NCI-H69 (cell line): ENCODE data around the gene KRTAP5-4.
A peak's percentile ranks its signal among the peaks of the same experiment; 100 is the strongest.
"Not testable (repeated sequence)": the region's sequence is repeated elsewhere in the genome, so short reads cannot be mapped to it uniquely, and the experiment has no call there.

Experiments
- DNase-seq: peaks from one replicate; lab custom pipeline; 2025; lab: John Stamatoyannopoulos, UW

Gene KRTAP5-4

DNA sequence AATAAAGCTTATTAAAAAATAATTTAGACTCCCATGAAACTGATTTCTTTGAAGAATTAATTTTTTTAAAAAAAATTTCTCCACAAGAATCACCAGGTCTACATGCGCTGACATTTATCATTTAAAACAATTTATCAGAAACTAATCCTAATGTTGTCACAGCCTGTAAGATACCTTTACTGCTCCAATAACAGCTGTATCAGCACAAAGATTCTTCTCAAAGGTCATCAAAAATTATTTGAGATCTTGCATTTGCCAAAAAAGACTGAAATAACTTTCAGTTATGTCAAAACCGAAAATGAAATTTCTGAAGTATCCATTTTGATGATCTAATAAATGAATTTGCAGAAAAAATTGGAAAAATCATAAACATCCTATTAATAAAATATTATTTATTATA, 15.7 kb upstream of the KRTAP5-4 start:
- DNase-seq = no peak

DNA sequence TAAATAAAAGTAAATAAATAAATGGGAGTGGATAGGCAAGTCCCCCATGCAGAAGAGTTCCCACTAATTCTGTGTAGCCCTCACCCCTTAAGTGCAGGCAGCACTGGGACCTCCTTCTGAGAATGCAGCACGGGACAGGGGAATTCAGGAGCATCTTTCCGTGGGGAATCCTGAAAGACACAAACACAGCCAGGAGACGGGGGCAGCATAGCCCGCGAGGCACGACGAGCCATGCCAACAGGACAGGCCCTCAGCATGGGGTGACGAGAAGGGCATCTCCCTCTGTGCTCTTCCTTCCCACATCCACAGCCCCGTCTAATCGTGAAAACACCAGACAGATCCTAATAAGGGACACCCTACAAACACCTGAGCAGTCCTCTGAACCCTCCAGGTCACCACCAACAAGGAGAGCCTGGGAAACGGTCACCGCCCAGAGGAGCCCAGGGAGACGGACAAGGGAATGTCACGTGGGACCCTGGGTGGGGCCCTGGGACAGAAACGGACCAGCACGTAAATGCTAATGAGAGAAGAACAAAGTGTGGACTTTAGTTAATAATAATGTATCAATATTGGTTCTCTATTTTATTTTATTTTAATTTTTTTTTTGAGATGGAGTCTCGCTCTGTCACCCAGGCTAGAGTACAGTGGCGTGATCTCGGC, 14.5 kb upstream of the KRTAP5-4 start:
- no peak for DNase-seq

DNA sequence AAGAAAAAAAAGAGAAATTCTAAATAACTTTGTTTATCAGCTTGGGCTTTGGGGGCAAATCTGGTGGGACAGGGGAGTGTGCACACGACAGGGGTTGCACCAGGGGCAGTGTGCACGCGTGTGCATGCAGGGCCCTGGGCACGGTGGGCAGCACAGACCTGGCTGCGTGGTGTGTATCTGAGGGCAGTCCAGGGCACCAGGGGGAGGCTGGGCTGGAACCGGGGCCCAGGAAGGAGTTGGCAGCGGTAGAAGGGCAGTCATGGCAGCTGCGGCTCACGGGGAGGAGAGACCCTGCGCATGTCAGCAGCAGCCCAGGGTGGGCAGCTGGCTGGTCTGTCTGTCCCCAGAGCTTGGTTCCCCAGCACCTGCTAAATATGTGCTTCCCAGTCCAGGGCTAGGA, 11.9 kb upstream of the KRTAP5-4 start:
- DNase-seq = no peak

- no peak for DNase-seq
Measured at GRCh38 chr11:1632053-1632714, 10.2 kb upstream of the KRTAP5-4 start.

DNA sequence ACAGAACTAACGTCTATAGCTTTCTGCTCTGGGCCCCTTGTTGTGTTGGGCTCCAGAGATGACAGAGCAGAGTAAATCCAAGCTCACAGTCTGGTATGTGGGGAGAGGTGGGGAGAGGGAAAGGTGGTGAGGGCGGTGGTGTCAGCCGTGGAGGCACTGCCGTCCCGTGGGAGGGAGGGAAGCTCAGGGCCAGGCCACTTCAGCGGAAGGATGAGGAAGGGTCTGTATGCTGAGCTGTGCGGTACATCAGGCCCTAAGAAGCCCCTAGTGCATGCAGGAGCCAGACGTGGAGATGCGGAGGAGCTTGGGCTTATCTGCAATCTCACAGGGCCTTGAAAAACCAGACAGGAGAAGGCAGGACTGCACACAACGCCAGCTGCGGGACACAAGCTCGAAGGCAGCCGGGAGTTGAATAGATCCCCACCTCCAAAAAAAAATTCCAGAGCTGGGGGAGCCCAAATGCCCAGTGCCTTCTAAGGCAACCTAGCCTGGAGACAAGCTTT, 9.2 kb upstream of the KRTAP5-4 start:
- no peak for DNase-seq

DNA sequence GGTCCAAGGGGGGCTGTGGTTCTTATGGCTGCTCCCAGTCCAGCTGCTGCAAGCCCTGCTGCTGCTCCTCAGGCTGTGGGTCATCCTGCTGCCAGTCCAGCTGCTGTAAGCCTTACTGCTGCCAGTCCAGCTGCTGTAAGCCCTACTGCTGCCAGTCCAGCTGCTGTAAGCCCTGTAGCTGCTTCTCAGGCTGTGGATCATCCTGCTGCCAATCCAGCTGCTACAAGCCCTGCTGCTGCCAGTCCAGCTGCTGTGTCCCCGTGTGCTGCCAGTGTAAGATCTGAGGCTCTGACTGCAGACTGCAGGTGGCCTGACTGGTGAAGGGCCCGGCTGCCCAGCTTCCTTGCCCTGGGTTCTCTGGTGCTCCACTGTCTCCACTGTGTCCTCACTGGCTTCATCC, 8.3 kb upstream of the KRTAP5-4 start:
- no peak for DNase-seq

DNA sequence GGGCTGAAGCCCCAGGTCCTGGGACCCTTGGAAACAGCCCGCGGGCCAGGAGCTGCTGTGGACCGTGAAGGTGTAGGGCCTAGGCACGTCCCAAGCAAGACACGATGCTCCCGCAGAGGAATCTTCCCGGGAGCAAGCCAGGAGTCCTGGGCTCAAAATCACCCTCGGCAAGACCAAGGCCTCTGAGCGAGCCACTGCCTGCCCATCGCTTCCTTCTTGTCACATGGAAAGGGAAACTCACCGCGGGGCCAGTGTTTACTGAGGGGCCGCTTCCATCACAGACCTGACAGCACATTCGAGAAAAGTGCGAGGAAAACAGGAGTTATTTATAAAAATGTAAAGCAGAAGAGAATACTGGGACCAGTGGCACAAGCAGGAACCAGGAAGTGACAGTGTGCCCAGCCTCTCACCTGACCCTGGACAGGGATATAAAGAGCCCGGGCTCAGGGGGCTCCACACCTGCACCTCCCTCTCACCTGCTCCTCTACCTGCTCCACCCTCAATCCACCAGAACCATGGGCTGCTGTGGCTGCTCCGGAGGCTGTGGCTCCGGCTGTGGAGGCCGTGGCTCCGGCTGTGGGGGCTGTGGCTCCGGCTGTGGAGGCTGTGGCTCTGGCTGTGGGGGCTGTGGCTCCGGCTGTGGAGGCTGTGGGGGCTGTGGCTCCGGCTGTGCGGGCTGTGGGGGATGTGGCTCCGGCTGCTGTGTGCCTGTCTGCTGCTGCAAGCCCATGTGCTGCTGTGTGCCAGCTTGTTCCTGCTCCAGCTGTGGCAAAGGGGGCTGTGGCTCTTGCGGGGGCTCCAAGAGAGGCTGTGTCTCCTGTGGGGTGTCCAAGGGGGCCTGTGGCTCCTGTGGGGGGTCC, 7.6 kb upstream of the KRTAP5-4 start, which contains the start of gene KRTAP5-5:
Gene KRTAP5-5 (plus strand): TSS at position 450 of the 860 bp plus-strand sequence. CDS start 66 bp downstream, at position 516.
- DNase-seq = no peak

DNA sequence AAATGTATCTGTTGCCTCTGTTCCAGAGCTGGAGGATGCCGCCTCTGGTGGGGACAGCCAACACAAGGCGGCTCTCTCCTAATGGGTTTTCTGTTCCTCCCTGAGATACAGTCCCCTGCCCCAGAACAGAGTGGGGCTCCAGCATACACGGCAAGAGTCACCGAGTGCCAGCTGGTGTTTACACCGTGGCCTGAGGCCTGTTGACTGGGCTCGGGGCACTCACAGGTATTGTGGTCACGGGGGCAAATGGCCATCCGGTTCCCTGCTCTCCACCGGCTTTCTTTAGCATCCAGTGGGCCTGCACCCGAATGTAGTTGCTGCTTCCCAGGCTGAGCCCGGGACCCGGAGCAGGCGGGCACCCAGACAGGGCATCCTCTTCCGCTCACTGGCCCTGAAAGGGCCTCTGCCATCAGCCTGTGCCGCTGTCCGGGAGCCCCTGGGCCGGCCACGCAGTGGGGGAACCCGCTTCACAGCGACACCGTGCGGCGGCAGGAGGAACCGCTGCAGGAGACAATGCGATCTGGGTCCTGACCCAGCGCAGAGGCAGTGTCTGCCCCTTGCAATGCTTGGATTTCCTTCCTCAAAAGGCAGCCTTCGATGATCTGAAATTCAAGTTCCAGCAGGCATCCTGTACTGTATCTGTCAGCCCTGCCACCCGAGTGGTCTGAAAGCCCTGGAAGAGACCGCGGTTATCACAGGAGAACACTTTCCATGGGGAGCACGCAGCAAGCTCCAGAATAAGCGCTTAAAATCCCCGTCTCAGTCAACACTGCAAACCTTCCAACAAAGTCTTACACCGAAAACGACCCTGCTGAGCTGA, 6.8 kb upstream of the KRTAP5-4 start:
- DNase-seq = peak; percentile 53

- DNase-seq = no peak
Measured at GRCh38 chr11:1625541-1625940, 3.6 kb upstream of the KRTAP5-4 start.

- no peak for DNase-seq
Measured at GRCh38 chr11:1624621-1625020, 2.7 kb upstream of the KRTAP5-4 start.

GRCh38 chr11:1623716-1624115, 1.8 kb upstream of the KRTAP5-4 start:
- no peak for DNase-seq

GRCh38 chr11:1619449-1619848, 2.5 kb downstream of the KRTAP5-4 start:
- DNase-seq = no peak

DNA sequence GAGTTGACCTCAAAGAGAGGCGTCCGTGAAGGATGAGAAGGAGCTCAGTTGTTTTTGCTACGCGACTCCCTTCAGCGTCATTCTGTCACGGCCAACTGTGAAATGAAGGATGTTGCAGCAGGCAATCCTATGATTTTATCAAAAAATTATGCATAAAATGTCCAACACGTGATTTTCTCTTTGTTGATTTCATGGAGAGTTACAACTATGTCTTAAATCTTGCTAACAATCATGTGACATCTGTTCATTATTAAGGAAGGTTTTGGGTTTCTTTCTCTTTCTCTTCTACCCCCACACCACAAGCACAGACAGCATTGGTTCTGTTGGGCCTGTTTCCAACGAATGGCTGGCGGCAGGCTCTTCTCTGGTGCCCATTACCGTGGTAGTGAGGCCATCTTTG, 3.7 kb downstream of the KRTAP5-4 start:
- no peak for DNase-seq

DNA sequence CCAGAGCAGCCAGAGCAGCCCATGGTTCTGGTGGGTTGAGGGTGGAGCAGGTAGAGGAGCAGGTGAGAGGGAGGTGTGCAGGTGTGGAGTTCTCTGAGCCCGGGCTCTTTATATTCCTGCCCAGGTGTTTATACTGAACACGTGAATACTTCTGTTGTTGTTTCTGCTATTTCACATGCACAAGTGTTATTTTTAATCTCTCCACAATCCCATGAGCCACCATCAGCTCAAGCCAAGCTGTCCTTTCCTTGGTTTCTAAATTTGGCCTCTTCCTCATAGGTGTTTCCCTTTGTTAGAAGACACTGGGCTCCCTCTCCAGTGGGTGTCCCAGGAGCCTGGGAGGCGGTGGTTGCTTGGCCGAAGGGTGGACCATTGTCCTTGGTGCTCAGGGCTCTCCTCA, 13.6 kb downstream of the KRTAP5-4 start, which contains the start of gene KRTAP5-3:
Gene KRTAP5-3 (minus strand): TSS at position 101 of the 400 bp plus-strand sequence. CDS start 78 bp downstream, at position 23.
- no peak for DNase-seq

- DNase-seq = not testable (repeated sequence)
Measured at GRCh38 chr11:1607901-1608300, 14.0 kb downstream of the KRTAP5-4 start.

DNA sequence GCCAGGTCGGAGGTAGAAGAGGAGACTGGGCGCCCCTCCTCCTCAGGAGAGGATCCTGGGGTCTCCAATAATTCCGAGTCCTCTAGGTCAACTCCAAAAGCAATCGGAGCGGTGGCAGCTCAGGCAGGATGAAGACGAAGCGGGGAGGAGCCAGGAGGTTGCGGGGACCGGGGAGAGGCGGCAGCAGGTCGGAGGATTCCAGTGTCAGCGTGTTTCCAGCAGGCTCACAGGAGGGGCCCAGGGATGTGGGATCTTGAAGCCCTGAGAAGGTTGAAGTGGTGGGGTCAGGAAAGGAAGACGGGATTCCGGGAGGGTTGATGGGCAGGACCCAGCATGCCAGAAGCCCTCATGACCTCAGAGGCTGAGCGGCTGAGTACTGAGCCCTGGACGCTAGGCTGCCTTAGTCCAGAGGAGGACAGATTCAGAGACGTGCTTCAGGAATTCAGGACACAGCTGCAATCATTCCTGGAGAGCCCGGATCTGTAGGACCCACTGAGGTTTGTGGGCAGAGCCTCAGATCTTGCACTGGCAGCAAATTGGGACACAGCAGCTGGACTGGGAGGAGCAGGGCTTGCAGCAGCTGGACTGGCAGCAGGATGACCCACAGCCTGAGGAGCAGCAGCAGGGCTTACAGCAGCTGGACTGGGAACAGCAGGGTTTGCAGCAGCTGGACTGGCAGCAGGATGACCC, 14.6 kb downstream of the KRTAP5-4 start:
- DNase-seq = not testable (repeated sequence)

DNA sequence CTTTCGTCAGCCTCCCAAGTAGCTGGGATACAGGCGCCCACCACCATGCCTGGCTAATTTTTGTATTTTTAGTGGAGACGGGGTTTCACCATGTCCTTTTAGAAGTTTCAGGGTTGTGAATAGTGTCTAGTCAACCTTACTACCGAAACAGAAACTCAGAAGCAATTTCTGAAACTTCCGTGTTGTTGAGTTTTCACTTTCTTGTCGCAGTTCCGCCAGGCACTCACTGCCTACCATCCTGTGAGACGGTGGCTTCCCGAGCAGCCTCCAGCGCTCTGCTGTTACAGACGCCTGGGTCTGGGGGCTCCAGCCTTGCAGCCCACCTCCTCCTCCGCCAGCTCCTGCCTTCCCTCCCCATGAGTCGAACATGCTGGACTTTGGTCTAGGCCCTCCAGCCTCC, 16.0 kb downstream of the KRTAP5-4 start:
- DNase-seq = not testable (repeated sequence)

GRCh38 chr11:1604711-1605110, 17.2 kb downstream of the KRTAP5-4 start:
- no peak for DNase-seq

DNA sequence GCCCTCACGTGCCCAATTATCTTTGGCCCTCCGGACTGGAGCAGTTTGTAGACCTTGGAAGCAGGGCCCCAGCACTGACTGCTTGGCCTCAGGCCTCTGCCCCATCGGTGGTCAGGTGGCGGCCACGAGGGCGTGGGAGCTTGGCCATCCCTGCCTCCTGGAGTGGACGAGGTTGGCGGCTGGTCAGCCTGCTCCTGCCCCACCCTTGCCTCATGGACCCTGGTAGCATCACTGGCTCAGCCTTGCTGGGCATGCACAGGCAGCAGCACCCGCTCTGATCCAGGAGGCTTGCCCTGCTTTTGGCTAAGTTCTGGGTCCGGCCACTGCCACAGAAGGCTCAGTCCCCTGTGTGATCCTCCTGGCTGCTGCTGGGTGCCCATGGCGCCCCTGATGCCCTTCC, 17.8 kb downstream of the KRTAP5-4 start:
- no peak for DNase-seq

GRCh38 chr11:1603629-1604028, 18.3 kb downstream of the KRTAP5-4 start:
- peak; percentile 55 for DNase-seq

- DNase-seq = not testable (repeated sequence)
Measured at GRCh38 chr11:1601663-1602062, 20.3 kb downstream of the KRTAP5-4 start.
